Parathyroid adenoma (tissue), 2 donors: ENCODE data around the gene FAH.
A peak's percentile ranks its signal among the peaks of the same experiment; 100 is the strongest.

Experiments used
- H2AFZ ChIP-seq: fragments of 300-600 bp; sonication (generic); one replicate; pipeline ENCODE4 v1.7.0; 2017; ENCODE audit warnings: antibody characterized with exemption, mild to moderate bottlenecking
- H3K27ac ChIP-seq: fragments of 300-600 bp; sonication (generic); one replicate; pipeline ENCODE4 v1.7.0; 2017
- H3K27me3 ChIP-seq: fragments of 300-600 bp; sonication (generic); one replicate; pipeline ENCODE4 v1.7.0; 2017; ENCODE audit warnings: low read length; ENCODE audit not compliant: control insufficient read depth, insufficient read depth
- H3K36me3 ChIP-seq: fragments of 300-600 bp; sonication (generic); one replicate; pipeline ENCODE4 v1.7.0; 2017; ENCODE audit warnings: low read length; ENCODE audit not compliant: control insufficient read depth, insufficient read depth
- H3K4me1 ChIP-seq: fragments of 300-600 bp; sonication (generic); one replicate; pipeline ENCODE4 v1.7.0; 2017; ENCODE audit warnings: control low read depth
- H3K4me2 ChIP-seq: fragments of 300-600 bp; sonication (generic); one replicate; pipeline ENCODE4 v1.7.0; 2017; ENCODE audit warnings: low read length
- H3K4me3 ChIP-seq: fragments of 300-600 bp; sonication (generic); one replicate; pipeline ENCODE4 v1.7.0; 2017; ENCODE audit warnings: low read depth, low read length
- H3K79me2 ChIP-seq: fragments of 300-600 bp; sonication (generic); one replicate; pipeline ENCODE4 v1.7.0; 2017; ENCODE audit warnings: control low read depth
- H3K9ac ChIP-seq: fragments of 300-600 bp; sonication (generic); one replicate; pipeline ENCODE4 v1.7.0; 2017; ENCODE audit warnings: mild to moderate bottlenecking
- H3K9me3 ChIP-seq: fragments of 300-600 bp; sonication (generic); one replicate; pipeline ENCODE4 v1.7.0; 2017; ENCODE audit warnings: low read length; ENCODE audit not compliant: control insufficient read depth
- CTCF ChIP-seq: fragments of 300-600 bp; sonication (generic); IDR thresholded peaks from one replicate; pipeline ENCODE4 v1.7.0; 2017; ENCODE audit warnings: antibody characterized with exemption, mild to moderate bottlenecking
- donor health status: primary hyperparathyroidism.

The FAH gene

GRCh38 chr15:80152896-80153876 lies at the start of gene FAH:
TSS of gene FAH (plus strand) at chr15:80152999. CDS start at chr15:80153055, 56 bp downstream.
- Histone ChIP-seq H3K4me2 (peak within 1 kb of the TSS; percentile 80), H3K27me3 (no peaks in the 10 kb centered on the region), H3K79me2 (no peaks in the 10 kb centered on the region), H3K36me3 (no peaks in the 10 kb centered on the region), H3K9ac (no peak within 1 kb of the TSS), H3K4me1 (no peaks in the 10 kb centered on the region), H3K4me3 (peak within 1 kb of the TSS; percentile 71), H3K9me3 (no peaks in the 10 kb centered on the region), H3K27ac (peak within 1 kb of the TSS; percentile 58), H2AFZ (peak within 1 kb of the TSS; percentile 79)
- no peak for TF ChIP-seq CTCF

- no peak overlapping the region for H3K27ac ChIP-seq
- H3K4me3 ChIP-seq = no peak overlapping the region
- no peaks in the 10 kb centered on the region for H3K36me3 ChIP-seq
- no peak overlapping the region for H2AFZ ChIP-seq
- H3K4me2 ChIP-seq = no peak overlapping the region
- H3K27me3 ChIP-seq = no peaks in the 10 kb centered on the region
- no peaks in the 10 kb centered on the region for H3K9me3 ChIP-seq
- H3K9ac ChIP-seq = no peak overlapping the region
- no peaks in the 10 kb centered on the region for H3K4me1 ChIP-seq
- no peak for TF ChIP-seq CTCF
- H3K79me2 ChIP-seq = peaks cover 18% of the 10 kb centered on the region
Measured at GRCh38 chr15:80105193-80105592, 47.6 kb upstream of the FAH start.

GRCh38 chr15:80105595-80105994 lies 47.2 kb upstream of the FAH start:
- Histone ChIP-seq H3K36me3 (no peaks in the 10 kb centered on the region), H2AFZ (no peak overlapping the region), H3K9me3 (no peaks in the 10 kb centered on the region), H3K9ac (no peak overlapping the region), H3K4me1 (no peaks in the 10 kb centered on the region), H3K4me2 (no peak overlapping the region), H3K79me2 (peaks cover 18% of the 10 kb centered on the region), H3K27ac (no peak overlapping the region), H3K4me3 (no peak overlapping the region), H3K27me3 (no peaks in the 10 kb centered on the region)
- no peak for TF ChIP-seq CTCF

- H2AFZ ChIP-seq = no peak overlapping the region
- H3K27ac ChIP-seq = no peak overlapping the region
- peaks cover 18% of the 10 kb centered on the region for H3K79me2 ChIP-seq
- no peak overlapping the region for H3K4me3 ChIP-seq
- H3K9me3 ChIP-seq = no peaks in the 10 kb centered on the region
- no peaks in the 10 kb centered on the region for H3K4me1 ChIP-seq
- H3K4me2 ChIP-seq = no peak overlapping the region
- no peak for TF ChIP-seq CTCF
- H3K9ac ChIP-seq = no peak overlapping the region
- H3K27me3 ChIP-seq = no peaks in the 10 kb centered on the region
- H3K36me3 ChIP-seq = no peaks in the 10 kb centered on the region
Measured at GRCh38 chr15:80106051-80106450, 46.7 kb upstream of the FAH start.
